ENCODE data around the gene UNC5A. TPM values are rescaled to one million over a fixed set of nuclear protein-coding genes. Genes with fewer than 3 reads are reported as not detected.

Gene UNC5A
- total RNA-seq, 1 experiment from 2014 or later = not detected

GRCh38 chr5:176882567-176882903 lies 72.2 kb downstream of the UNC5A start:
- in situ Hi-C loops (cut with HindIII; ENCODE audit: low sequenced_read_pairs) = no loop called here
- DNase-seq (ENCODE audit: low spot score) = no peak

GRCh38 chr5:176883700-176884570 lies 73.6 kb downstream of the UNC5A start:
- no peak for DNase-seq (ENCODE audit: low spot score)
- in situ Hi-C loops (cut with HindIII; ENCODE audit: low sequenced_read_pairs) = no loop called here

GRCh38 chr5:176884571-176884890 lies 74.2 kb downstream of the UNC5A start:
- in situ Hi-C loops (cut with HindIII; ENCODE audit: low sequenced_read_pairs) = no loop called here
- no peak for DNase-seq (ENCODE audit: low spot score)

- no peak for DNase-seq (ENCODE audit: low spot score)
- in situ Hi-C loops (cut with HindIII; ENCODE audit: low sequenced_read_pairs) = no loop called here
Observed at GRCh38 chr5:176886336-176887251, 76.2 kb downstream of the UNC5A start.

- in situ Hi-C loops (cut with HindIII; ENCODE audit: low sequenced_read_pairs) = no loop called here
- DNase-seq (ENCODE audit: low spot score) = no peak
Observed at GRCh38 chr5:176887252-176887849, 77.0 kb downstream of the UNC5A start.

- in situ Hi-C loops (cut with HindIII; ENCODE audit: low sequenced_read_pairs) = no loop called here
- DNase-seq (ENCODE audit: low spot score) = no peak
Observed at GRCh38 chr5:176888016-176888864, 77.9 kb downstream of the UNC5A start.

- DNase-seq (ENCODE audit: low spot score) = no peak
- in situ Hi-C loops (cut with HindIII; ENCODE audit: low sequenced_read_pairs) = no loop called here
Observed at GRCh38 chr5:176888865-176889165, 78.5 kb downstream of the UNC5A start.

- in situ Hi-C loops (cut with HindIII; ENCODE audit: low sequenced_read_pairs) = no loop called here
- no peak for DNase-seq (ENCODE audit: low spot score)
Observed at GRCh38 chr5:176889321-176890280, 79.2 kb downstream of the UNC5A start.

GRCh38 chr5:176890455-176891330 lies 80.3 kb downstream of the UNC5A start:
- in situ Hi-C loops (cut with HindIII; ENCODE audit: low sequenced_read_pairs) = no loop called here
- no peak for DNase-seq (ENCODE audit: low spot score)

- in situ Hi-C loops (cut with HindIII; ENCODE audit: low sequenced_read_pairs) = no loop called here
- DNase-seq (ENCODE audit: low spot score) = no peak
Observed at GRCh38 chr5:176891331-176891958, 81.1 kb downstream of the UNC5A start.

GRCh38 chr5:176892663-176893062 lies 82.3 kb downstream of the UNC5A start:
- in situ Hi-C loops (cut with HindIII; ENCODE audit: low sequenced_read_pairs) = no loop called here
- no peak for DNase-seq (ENCODE audit: low spot score)

- DNase-seq (ENCODE audit: low spot score) = no peak
- in situ Hi-C loops (cut with HindIII; ENCODE audit: low sequenced_read_pairs) = no loop called here
Observed at GRCh38 chr5:176894298-176894697, 83.9 kb downstream of the UNC5A start.

GRCh38 chr5:176895831-176896230 lies 85.5 kb downstream of the UNC5A start:
- no peak for DNase-seq (ENCODE audit: low spot score)
- in situ Hi-C loops (cut with HindIII; ENCODE audit: low sequenced_read_pairs) = no loop called here

- in situ Hi-C loops (cut with HindIII; ENCODE audit: low sequenced_read_pairs) = no loop called here
Observed at GRCh38 chr5:176897263-176897662, 86.9 kb downstream of the UNC5A start.

GRCh38 chr5:176899296-176899891 lies 89.0 kb downstream of the UNC5A start, which contains the start of gene HK3:
HK3 (minus strand) TSS chr5:176899346; CDS start chr5:176896159, 3,187 bp downstream.
- in situ Hi-C loops (cut with HindIII; ENCODE audit: low sequenced_read_pairs) = no loop called here
- DNase-seq (ENCODE audit: low spot score) = no peak

More at GRCh38 chr5:176897263-176897662, 86.9 kb downstream of the UNC5A start:
- no peak for DNase-seq (ENCODE audit: low spot score)

Measured in G401 (cell line).